GM04504 (cell line): Measurements from ENCODE around the gene KBTBD7.
"Not testable (repeated sequence)": the region's sequence is repeated elsewhere in the genome, so short reads cannot be mapped to it uniquely, and the experiment has no call there.

Experiments
- DNase-seq: peaks from one replicate; pipeline ENCODE4 v3.0.0-alpha.2; 2012; ENCODE audit warnings: low read depth

KBTBD7 gene

DNA sequence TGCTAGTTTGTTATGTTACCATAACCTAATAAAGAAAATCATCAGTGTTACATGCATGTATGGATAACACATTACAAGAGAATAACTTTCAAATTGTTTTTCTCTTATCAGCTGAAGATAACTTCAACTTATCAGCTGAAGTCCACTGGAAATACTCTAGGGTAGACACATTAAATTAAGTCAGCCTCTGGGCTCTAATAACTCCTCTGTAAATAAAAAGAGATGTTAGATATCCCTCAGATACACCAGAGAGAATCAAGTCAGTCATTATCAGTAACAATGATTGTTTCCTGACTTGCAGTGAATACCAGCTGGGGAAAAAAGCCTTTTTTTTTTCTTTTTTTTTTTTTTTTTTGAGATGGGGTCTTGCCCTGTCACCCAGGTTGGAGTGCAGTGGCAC, 1.6 kb upstream of the KBTBD7 start:
- DNase-seq: no peak

DNA sequence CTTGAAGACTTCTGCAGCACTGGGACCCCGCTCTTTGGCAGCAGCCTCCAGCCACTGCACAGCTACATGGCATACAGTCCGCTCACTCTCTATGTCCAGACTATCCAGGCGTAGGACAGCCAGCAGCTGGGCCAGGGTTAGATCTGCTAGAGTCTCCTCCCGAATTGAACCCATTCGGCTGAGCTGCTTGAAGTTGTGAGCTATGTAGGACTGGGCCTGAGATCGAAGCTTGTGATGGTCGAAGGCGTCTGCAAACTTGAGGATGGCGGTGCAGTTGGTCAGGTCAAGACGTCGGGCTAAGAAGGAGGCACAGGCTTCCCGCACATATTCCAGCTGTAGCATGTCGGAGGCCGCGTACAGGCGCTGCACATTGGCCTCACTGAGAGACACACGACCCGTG, 900 bp downstream of the KBTBD7 start:
- no peak for DNase-seq

DNA sequence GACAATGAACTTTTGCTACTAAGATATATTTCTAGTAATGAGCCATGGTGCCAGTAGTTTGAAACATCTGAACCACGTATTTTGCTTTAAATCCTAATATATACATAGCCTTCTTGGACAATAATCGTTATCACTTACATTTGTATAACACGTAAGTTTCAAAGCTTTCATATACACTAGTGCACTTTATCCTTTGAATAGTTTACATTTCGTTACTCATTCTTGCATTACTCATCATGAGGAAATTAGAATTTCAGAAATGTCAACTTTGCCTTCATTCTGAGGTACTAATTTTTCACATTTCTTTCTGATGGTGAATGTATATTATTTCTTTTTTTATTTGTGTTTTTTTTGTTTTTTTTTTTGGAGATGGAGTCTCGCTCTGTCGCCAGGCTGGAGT, 5.8 kb downstream of the KBTBD7 start:
- no peak for DNase-seq

DNA sequence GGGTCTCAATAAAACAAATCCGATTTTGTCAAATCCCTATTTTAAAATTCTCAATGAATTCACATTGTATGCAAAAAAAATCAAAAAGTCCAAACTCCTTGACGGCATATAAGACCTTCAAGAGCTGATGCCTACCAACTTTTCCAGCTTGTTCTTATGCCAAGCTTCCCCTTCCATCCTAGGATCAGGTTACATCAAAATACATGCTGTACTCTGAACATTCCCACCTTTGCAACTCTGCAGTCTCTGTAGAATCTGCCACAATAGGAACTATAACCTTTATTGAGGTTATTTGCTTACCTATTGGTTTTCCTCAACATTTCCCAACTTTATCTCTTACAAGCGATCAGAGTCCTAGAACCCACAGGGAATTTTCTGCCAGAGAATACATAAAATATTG, 7.9 kb downstream of the KBTBD7 start:
- no peak for DNase-seq

DNA sequence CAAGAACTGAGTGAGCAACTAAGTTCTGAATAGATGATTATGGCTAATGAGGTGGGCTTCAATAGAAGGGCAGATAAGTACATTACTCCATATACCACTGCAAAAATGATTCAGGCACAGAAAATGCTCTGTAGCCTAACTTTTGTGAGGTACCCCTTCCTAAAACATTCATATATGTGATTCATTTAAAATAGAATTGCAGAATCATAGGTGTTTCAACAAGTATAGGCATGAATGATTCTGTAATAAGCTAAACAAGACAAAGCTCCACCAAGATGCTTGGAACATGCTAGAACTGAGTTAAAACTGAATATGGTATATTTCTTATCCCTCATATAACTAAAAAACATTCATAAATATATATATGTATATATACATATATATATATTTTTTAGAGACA, 12.1 kb downstream of the KBTBD7 start:
- no peak for DNase-seq

DNA sequence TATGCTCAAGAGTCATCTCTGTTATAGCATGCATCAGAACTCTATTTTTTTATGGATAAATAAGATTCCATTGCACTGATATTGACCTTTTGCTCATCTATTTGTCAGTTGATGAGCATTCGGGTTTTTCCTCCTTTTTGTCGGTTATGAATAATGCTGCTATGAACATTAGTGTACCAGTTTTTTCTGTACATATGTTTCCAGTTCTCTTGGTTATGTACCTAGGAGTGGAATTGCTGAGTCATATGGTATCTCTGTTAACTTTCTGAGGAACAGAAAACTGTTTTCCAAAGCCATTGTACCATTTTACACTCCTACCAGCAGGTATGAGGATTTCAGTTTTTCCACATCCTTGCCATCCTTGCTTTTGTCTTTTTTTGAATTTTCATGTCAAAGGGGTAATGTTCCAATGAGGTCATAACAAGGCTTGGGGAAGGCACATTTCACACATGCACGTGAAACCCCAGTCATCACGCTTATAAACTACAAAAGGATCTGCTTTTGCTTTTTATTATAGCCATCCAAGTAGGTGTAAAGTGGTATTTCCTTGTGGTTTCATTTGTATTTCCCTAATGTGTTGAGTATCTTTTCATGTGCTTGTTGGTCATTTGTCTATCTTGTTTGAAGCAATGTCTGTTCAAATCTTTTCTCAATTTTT, 14.6 kb downstream of the KBTBD7 start:
- DNase-seq: peak; percentile 24

DNA sequence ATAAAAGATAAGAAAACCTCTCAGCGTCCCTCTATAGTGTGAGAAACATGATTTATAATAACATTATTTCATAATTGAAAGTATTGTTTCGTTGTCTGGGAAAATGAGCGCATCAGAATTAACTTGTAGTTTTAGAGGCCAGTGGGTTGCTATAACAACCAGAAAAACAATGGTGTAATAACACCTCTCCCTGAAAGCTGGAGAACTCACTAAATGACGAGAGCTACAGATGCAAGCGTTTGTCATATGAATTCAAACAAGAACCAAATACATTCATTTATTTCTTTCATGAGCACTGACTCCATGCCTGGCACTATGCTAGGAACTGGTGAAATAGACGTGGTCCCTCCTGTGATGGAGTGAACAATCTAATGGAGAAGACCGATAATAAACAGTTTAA, 16.3 kb downstream of the KBTBD7 start:
- DNase-seq: no peak

DNA sequence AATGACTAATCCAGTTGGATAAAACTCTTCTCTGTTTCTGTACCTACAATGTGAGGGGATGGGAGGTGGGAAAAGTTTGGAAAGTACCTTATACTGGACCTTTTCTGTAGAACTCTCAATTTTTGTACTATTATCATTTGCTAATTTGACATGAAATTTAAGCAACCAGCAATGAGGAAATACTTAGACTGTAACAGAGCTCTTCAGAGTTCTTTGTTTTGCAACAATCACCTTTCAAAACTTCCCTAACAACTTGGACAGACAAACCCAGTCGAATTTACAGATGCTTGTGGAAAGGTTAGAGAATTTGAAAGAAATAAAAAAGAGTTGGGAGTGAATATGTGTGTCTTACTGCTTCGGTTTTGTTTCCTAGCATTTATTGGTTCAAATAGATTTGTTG, 16.8 kb downstream of the KBTBD7 start:
- DNase-seq: no peak

DNA sequence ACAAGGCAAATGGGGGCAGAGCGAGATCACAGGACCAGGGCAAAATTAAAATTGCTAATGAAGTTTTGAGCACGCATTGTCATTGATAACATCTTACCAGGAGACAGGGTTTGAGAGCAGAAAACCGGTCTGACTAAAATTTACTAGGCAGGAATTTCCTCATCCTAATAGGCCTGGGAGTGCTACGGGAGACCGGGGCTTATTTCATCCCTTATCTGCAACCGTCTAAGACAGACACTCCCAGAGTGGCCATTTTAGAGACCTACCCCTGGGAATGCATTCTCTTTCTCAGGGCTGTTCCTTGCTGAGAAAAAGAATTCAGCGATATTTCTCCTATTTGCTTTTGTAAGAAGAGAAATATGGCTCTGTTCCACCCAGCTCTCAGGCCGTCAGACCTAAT, 18.8 kb downstream of the KBTBD7 start:
- not testable (repeated sequence) for DNase-seq

DNA sequence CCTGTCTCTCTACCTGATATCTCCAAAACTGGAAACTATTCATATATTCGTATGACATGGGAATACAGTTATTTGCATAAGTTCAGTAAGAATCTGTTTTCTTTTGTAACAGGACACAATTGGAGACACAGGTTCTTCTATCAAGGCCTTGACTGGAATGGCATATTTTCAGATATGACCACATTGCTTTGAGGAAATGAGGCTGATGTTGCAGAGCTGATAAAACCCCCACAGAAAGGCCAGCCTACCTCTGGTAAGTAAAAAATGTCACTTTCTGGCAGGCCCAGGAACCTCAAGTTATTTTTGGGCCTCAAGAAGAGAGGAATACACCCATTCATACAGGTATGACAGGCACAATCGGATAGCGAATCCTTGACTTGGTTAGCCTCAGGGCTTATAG, 32.2 kb downstream of the KBTBD7 start:
- no peak for DNase-seq

DNA sequence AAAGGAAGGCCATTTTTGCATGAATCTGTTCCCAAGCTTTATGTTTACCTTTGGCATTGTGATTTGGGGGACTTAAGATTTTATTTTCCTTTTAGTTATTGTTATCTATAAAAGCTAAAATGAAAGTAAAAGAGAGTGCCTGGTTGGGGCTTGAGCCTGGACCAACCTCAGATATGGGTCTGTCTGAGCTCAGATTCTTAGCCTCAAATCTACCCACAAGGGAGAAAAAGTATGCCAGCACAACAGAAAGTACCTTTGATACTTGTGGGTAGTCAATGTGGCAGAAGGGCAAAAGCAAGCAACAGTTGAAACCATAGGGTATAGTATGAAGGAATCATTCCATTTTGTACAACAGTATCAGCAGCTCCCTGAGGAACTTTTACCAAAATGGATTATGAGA, 35.2 kb downstream of the KBTBD7 start:
- no peak for DNase-seq

DNA sequence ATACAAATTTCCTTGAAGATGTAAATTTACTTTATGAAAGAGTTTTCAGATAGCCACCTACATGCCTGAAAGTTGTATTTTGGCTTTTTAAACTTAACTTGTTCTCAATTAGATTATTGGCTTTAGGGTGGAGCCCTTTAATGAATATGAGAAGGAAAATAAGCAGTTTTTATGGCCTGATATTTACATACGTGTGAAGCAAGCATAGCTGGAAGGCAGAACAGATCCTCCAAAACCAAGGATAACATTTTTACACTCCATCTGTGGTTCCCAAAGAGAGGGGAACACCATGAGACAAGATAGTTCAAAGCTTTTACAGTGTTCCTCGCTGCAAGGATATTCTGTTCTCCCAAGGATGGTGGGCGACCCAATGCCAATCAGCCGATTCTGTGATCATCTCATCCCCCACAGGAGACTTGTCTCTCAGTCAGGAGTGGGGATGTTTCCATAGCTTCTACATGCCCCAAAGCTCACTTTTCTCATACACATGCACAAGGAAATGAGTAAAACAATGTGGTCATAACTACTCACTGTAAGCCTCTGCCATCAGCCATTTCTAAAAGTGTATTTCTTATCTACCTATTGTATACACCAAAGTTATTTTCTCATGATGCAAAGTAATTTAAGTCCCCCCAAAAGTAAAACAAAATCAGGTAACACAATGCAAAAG, 37.2 kb downstream of the KBTBD7 start:
- no peak for DNase-seq

DNA sequence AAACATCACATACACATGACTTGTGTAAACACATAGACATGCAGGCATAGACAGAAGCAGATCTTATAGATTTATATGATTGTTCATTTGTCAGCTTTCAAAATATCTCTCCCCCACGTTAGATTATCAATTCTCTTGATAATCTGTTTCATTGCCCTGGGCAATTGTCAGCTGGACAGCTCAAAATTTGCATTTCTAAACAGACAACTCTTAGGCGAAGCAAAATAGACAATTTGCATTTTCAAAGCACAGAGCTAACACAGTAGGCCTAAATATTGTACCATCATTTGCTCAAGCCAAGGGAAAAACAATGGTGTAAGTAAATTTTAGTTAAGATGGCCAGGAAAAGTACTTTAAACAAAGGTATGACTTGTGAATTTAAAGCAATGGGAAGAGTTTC, 37.7 kb downstream of the KBTBD7 start:
- no peak for DNase-seq

DNA sequence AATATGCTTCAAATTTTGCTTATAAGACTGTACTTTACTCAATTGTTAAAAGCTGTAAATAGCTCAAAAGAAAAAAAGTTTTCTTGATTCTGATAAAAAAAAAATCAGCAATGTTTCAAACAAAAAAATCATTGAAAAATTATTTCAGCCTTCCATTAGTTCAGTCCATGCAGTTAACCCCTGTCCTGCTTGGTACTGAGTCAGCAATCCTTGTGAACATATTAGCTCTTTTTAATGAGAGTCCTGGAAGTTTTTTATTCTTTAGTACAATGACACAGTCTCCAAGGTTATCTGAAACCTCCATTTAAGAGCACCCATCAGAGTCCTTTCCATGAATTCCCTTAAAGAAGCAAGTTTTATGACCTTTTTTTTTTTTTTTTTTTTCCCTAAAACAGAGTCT, 40.3 kb downstream of the KBTBD7 start:
- DNase-seq: no peak

DNA sequence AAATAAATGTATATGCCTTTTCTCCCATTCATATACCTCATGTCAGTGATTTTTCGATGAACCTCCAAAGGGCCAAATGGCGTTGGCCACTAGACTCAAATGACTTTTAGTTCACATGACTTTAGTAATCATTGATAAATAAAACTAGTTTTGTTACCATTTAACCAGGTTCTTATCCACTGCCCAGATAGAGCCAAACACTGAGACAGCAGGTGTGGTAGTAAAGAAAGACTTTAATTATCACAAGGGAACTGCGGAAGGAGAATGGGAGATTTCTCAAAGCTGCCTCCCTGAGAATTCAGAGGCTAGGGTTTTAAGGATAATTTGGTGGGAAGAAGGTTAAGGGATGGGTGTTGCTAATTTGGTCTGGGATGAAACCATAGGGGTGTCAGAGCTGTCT, 42.4 kb downstream of the KBTBD7 start:
- no peak for DNase-seq

DNA sequence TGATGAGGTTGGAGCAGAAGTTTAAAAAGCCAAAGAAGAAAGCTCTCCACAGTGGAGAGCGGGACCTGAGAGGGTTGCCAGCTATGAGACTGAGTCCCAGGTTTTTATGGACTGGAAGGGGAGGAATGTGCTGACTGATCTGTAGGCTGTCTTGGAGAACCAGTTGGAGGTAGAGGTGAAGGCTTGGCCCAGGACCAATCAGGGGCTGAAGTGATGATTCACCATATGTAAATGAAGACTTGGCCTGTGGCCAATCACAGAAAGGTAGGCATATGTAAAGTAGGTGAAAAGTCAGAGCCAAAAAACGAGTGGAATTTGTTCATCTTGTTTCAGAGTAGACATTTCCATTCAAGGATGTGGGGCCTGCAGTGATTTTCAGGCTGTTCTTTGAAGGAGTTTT, 44.3 kb downstream of the KBTBD7 start:
- DNase-seq: no peak

DNA sequence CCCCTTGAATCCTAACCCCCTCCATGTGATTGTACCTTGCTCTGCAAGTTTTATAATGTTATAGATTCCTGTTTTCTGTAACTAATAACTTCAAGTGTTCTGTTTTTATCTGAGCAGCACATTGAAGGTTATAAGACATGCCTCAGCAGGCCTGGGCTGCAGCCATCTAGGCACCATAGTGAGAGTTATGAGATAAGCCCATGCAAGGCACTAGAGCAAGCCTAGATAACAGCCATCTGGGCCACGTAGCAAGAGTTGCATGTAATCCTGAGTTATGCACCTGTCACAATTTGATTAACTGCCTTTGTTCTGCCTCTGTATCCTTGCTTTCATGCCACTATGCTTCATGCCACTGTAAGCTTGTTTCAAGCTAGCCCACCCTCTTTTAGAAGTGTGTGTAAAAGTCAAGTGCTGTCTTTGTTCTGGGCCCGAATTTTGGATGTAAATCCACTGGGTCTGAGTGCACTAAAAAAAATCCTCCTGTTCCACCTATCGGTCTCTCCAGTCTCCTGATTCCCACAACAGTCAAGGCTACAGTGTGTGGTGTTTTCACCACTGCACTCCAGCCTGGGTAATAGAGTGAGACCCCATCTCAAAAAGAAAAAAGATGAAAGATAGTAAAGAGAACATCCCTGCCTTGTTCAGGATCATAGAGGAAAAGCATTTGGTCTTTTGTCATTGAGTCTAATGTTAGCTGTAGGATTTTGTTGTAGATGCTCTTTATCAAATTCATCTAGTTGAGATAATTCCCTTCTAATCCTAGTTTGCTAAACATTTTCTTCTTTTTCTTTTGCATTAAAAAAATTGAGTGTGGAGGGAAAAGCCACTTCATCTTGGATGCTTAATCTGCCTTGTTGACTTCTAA, 45.7 kb downstream of the KBTBD7 start:
- no peak for DNase-seq

DNA sequence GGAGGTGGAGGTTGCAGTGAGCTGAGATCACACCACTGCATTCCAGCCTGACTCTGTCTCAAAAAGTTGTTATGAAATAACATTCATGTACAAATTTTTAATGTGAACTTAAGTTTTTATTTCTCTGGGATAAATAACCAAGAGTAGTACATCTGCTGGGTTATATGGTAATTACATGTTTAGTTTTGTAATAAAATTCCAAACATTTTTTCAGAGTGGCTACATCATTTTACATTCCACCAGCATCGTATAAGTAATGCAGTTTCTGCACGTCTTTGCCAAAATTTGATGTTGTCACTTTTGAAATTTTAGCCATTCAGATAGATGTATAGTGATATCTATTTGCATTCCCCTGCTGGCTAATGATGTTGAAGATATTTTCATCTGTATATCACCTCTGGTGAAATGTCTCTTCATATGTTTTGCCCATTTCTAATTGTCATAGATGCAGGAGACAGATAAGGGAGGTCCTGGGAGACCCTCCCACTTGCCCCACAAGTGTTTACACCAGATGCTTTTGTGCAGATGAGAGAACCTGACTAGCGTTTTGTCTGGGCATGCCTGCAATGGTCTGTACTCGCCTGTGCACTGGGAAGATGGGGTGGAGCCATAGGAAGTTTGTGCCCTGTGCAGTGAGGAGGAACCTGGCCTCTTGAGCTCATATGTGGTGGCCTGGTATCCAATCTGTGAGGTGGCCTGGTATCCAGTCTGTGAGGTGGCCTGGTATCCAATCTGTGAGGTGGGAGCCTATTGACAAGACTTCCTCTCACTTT, 49.0 kb downstream of the KBTBD7 start:
- DNase-seq: no peak

DNA sequence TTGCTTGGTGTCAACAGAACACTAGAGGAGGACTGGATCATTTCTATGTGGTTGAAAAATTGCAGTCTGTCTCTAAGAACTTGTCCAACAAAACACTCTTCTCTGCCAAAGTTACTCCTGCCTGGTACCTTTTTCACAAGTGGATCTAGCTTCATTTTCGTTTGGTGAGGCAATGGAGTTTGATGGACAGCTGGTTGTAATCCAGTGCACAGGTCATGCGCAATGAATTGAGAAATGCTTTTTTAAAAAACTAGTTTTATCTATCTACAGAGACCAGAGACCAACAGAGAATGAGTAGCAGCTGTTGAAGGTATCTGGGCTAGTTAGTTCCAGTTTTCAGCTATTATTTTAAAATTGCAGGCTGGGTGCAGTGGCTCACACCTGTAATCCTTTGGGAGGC, 49.8 kb downstream of the KBTBD7 start:
- no peak for DNase-seq
